Effector CD4-positive, alpha-beta T cell (primary cell): ENCODE results near the gene PRX.
"Not testable (repeated sequence)": the region's sequence is repeated elsewhere in the genome, so short reads cannot be mapped to it uniquely, and the experiment has no call there.

ENCODE experiments used
- DNase-seq: peaks from one replicate; pipeline ENCODE4 v3.0.0-alpha.2; 2020

Gene PRX

DNA sequence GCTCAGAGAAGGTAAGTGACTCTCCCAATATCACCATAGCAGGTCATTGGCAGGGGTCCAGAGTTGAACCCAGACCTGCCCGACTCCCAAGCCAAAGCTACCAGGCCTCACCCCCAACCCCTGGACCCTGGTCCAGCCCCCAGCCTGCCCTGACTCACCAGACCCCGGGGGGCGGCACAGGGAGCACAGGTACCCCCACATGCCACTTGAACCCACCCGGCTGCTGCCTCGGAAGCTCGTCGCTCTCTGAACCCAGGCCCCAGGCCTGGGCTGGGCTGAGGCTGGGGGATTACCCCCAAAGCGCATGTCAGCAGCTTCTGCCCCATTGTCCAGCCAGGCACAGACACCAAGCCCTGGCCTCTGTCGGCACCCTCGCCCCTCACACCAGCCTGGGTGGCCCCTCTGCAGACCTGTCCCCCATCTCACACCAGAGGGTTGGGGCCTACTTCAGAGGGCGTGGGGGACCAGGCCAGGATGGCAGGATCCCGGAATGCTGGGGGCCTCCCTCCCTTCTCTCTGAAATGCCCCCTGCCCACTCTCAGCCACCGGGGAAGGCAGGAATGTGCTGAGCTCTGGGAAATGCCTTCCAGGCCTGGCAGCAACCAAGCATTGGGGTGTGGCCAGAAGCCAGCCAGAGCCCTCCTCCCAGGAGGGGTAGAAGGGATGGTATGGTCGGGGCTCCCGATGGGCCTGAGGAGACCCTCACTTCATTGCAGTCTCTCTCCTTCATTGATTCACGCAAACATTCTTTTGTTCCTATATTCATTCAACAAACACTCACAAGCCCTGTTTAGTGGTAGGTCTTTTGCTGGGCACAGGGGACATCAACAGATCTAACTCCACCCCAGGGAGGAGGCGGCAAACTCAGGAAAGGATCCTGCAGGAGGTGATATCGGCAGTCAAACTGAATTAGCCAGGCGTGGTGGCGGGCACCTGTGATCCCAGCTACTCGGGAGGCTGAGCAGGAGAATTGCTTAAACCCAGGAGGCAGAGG lies 1.7 kb upstream of the PRX start:
- DNase-seq: no peak

DNA sequence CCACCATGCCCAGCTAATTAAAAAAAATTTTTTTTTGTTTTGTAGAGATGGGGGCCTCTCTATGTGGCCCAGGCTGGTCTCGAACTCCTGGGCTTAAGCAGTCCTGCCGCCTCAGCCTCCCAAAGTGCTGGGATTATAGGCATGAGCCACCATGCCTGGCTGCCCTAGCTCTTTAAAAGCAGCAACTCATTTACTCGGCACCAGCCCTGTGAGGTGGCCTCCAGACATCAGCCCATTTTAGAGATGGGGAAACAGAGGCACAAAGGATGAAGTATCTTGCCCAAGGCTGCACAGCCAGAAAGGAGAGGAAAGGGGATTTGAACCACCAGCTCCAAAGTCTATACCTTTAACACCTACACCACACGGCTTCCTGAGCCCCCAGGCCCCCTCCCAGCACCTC lies 312 bp downstream of the PRX start:
- DNase-seq: no peak

DNA sequence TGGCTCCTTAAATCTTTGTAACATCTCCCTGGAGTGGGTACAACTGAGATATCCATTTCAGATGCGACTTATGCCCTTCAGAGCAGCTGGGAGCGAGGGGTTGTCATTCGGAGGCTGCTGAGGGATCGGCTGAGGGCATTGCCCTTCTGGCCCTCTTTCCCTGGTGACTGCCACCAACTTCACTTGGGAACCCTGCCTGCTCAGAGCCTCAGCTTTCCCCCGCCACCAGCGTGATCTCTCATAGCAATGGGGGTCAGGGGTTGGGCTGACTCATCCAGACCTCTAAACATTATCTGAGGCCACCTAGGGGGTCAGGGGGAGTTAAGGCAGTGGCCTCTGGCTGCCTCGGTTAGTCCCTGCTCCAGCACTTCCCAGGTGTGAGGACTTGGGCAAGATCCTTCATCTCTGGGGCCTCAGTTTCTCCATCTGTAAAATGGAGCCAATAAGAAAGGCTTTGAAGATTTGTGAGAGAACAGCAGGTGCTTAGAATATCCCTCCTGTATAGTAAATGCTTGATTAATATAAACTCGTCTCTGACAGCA lies 1.1 kb downstream of the PRX start:
- no peak for DNase-seq

DNA sequence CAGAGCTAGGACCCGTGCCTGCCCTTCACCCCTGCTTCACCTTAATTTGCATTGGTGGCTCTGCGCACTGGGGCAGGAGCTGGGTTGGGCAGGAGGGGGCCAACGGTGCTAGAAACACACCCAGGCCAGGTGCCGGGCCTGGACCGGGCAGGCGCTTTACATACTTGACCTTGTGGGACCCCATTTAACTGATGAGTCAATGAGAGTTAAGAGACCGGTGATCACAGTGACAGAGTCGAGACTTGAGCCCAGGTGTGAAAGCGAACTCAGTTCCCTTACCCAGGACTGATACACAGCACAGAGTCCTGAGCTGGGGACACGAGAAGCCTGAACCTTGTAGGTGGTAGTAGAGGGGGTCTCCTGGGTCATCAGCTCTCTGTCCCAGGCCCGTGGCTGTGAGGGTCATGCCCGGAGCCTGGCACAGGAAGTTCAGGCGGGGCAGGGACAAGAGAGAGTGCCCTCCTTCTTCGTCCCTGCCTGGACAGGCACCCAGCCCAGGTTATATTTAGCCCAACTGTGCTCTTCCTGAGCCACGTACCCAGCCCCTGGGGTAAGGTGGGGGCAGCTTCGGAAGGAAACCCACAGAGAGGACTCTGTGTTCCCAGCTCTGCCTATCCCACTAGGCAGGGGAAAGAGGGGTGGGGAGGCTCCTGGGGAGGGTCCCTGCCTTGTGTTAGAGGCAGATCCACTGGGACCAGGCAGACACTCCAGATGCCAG lies 1.9 kb downstream of the PRX start:
- no peak for DNase-seq

DNA sequence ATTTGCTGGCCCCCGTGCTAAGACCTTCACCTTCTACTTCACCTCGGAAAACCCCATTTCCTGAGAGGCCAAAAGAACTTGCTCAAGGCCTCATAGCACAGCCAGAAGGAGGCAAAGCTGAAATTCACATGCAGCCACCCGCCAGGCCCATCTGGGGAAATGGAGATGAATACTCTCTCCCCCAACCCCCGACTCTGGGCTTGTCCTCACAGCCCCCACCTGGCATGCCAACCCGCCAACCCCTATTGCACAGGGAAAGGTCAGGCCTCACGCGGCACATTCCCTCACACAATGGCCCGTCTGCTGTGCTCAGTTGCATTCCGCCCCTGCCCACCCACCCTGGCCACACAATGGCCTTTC lies 3.2 kb downstream of the PRX start:
- DNase-seq: no peak

DNA sequence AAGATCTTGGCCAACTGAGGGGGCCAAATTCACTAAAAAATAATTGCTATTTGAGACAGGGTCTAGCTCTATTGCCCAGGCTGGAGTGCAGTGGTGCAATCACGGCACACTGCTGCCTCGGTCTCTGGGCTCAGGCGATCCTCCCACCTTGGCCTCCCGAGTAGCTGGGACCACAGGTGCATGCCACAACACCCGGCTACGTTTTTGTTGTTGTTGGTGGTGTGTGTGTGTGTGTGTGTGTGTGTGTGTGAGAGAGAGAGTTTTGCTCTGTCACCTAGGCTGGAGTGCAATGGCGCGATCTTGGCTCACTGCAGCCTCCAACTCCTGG lies 4.6 kb downstream of the PRX start:
- not testable (repeated sequence) for DNase-seq

DNA sequence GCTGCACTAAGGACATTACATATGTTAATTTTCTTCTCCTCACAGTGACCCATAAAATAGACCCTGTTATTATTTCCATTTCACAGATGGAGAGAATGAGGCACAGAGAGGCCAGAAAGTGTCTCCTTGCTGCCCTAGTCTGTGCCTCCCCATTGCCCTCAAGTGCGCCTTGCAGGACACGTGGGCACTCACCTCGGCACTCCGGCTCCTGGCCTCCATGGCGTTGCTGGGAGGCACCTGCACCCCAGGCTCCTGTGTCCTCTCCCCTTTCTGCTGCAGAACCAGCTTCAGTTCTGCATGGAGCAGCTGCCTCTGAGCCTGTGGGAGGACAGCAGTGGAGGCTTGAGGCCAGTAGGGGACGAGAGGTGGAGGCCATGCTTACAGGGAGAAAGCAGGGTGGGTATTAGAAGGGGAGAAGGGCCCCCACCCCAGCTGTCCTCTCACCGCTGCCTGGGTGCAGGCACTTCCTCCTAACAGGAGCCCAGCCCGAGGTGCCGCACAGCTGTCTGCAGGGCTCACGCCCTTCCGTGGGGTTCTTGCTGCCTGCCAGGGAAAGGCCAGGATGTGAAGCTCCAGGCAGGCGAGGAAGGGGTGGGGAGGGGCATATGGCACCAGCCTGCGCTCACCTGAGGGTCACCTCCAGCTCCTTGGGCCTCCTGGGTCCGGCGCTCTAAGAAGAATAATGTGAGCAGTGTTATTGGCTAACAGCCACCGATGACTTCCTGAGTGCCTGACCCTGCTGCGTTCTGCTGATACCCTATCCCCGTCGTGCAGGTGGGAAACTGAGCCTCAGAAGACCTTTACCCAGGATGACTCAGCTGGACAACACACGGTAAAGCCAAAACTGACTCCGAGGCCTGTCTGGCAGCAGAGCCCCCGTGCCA lies 5.2 kb downstream of the PRX start:
- no peak for DNase-seq

DNA sequence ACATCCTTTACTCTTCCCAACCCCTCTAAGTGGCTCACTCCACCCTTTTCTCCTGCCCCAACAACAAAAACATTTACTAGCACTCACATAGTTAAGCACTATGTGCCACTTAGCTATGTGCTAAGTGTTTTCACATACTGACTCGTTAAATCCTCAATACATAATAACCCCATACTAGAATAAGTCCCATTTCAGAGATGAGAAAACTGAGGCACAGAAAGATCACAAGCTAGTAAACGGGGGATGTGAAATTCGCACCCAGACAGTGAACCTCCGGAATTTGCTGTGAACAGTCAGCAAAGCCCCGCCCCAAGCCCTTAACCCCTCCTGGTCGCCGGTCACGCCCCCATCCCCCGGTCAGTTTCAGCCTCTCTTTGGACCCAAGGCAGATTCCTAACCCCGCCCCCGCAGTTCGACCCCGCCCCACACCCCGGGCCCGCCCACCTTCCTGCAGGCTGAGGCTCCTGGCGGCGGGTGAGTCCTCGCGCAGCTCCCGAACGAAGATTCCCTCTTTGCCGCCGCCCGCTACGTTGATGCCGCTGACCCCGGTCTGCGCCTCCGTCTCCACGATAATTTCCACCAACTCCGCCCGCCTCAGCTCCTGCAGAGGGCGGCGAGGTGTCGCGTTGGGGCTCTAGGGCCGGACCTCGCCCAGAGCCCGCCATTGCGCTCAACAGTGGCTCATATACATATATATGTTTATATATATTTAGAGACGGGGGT lies 9.8 kb downstream of the PRX start:
- DNase-seq: peak; percentile 61

DNA sequence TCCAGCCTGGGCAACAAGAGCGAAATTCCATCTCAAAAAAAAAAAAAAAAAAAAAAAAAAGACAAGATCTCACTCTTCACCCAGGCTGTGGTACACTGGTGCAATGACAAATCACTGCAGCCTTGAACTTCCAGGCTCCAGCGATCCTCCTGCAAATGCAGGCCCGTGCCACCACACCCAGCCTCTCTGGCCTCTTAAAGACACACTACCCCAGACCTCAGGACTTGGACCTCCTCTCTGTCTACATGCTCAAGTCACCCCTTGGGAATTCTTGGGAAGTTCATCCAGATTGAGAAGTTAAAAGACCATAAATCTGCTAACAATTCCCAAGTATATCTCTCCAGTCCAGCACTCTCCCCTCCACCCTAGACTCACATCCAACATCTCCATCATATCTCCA lies 12.6 kb downstream of the PRX start:
- no peak for DNase-seq

DNA sequence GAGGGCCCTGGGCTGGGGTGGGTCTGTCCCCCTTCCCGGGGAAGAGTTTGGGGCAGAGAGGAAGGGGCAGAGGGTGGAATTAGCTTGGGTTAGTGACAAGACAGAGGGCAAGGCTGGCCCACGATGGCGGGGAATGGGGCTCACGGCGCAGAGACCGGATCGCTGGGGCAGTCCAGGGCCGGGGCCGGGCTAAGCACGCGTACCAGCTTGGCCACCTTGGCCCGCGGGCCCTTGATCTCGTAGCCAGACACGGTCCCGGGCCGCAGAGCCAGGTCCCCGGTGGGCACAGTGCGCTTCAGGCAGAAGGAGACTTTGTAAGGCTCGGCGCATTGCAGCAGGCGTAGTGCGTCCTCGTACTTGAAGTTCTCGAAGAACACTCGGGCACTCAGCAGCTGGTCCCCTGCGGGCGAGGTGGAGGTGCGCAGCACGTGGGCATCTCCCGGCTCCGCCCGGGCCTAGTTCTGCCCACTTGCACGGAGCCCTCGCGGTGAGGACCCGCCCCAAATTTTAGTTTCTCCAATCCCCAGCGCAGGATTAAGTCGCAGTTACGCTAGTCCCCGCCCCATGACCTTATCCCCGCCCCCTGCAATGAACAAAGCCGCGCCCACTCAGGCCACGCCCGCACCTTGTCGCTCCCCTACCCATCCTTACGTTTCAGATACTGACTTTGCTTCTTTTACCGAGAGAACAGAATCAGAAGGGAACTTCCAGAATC lies 14.6 kb downstream of the PRX start:
- peak; percentile 28 for DNase-seq

DNA sequence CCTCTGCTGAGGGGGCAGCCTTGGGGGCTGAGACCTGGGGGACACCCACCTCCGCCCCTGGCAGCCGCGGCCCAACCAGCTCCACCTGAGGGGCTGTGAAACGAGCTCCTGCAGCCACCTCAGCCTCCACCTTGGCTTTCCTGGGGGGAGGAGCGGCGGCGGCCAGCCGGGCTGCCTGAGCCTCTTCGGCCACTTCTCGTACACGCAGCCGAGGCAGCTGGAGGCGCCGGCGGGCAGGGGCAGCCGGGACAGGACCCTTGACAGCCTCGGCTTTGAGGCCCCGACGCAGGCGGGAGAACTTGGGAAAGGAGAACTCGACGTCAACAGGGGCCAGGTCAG lies 15.6 kb downstream of the PRX start:
- no peak for DNase-seq

DNA sequence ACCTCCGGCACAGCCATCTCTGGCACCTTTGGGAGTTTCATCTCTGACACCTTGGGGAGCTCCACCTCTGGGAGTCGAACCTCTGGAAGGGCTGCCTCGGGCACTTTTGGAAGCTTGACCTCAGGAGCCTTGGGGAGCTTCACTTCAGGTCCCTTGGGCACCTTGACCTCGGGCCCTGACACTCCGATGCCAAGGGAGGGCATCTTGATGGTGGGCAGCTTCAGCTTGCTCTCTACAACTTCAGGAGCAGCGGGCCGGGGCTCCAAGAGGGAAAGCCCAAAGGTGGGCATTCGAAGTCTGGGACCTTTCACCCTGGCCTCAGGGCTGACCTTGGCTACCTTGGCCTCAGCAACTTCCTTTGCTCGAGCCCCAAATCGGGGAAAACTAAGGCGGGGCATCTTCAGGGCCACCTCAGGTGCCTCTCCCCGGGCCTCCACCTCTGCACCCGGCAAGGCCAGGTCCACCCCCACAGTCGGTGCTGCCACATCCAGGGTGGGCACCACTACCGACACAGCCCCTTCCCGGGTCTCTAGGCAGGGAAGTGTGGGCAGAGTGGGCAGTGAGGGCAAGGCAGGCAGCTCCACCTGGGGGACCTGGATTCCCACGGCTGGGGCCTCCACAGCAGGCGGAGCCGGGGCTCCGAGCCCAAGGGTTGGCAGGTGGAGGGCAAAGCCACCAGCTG lies 16.2 kb downstream of the PRX start:
- DNase-seq: no peak

DNA sequence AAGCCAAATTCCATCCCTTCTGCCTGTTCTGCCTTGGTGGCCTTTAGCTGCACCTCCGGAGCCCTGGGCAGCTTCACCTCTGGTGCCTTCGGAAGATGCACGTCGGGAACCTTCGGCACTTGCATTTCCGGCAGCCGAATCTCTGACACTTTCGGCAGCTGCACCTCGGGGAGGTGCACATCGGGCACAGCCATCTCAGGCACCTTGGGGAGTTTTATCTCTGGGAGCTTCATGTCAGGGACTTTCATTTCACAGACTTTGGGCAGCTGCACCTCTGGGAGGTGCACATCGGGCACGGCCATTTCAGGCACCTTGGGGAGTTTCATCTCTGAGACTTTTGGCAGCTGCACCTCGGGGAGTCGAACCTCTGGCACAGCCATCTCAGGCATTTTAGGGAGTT lies 17.2 kb downstream of the PRX start:
- DNase-seq: no peak

DNA sequence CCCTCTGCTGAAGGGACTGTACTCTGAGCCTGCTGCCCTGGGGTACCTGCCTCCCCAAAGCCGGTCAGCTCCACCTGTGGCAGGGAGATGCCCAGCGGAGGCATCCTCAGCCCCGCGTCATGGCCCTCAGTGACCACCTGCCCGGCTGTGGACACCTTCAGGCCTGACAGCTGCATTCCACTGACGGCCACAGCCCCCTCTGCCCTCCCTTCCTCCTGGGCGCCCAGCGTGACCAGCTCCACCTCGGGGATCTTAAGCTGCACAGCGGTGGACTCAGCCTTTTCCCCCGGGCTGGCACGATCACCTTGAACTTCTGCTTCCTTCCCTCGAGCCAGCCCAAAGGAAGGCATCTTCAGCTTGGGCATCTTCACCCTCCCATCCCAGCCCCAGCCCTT lies 18.4 kb downstream of the PRX start:
- no peak for DNase-seq

DNA sequence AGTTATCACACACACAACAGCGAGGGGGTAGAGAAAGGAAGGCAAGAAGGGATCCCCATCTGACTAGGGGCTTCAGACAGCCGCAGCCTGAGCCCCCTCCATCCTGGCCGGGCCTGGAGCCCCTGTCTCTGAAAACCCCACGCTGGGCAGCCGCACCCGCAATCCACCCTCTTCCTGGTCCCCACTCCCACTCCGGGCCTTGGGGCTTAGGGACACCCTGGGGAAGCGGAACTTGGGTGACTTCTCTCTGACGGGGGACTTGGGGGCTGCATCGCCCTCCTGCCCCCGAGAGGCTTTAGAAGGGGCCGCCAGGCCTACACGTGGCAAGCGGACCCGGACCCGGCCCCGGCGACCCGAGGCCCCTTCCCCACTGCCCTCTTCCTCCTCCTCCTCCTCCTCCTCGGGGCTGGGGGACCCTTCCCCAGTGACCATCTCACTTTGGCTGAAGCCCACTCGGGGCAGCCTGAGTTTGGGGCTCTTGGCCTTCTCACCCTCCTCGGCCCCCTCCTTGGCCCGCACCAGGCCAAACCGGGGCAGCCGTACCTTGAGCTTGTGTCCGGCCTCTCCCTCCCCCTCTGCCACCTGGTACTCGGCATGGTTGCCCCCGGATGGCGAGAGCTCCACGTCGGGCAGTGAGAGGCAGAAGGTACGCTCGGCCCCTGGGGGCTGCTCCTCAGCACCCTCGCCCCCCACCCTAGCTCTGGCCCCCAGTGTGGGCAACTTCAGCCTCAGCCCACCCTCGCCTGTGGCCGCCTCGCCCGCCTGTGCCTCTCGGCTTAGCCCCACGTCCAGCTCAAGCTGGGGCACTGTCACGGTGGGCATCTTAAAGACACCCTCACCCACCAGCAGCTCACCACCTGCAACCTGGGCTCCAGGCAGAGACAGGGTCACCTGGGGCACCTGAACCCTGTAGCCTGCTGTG lies 19.0 kb downstream of the PRX start:
- no peak for DNase-seq

DNA sequence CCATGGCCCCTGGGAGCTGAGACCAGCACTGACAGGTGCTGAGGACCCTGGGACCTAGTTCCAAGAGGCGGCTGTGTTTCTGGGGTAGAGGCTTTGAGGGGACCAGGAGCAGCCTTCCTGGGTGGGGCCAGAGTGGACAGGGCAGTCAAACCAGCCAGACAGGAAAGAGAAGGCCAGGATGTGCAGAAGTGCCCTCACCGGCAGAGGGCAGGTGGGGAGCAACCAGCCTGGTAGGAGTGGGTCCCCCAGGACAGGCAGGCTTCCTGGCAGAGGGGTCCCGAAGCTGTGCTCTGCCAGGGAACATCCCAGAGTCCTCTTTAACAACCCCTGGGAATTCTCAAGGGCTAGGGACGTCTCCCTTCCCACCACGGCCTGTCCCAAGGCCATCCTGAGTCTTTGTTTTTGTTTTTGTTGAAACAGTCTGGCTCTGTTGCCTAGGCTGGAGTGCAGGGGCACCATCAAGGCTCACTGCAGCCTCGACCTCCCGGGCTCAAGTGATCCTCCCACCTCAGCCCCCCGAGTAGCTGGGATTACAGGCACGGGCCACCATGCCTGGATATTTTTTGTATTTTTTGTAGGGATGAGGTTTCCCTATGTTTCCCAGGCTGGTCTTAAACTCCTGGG lies 20.2 kb downstream of the PRX start:
- DNase-seq: no peak

DNA sequence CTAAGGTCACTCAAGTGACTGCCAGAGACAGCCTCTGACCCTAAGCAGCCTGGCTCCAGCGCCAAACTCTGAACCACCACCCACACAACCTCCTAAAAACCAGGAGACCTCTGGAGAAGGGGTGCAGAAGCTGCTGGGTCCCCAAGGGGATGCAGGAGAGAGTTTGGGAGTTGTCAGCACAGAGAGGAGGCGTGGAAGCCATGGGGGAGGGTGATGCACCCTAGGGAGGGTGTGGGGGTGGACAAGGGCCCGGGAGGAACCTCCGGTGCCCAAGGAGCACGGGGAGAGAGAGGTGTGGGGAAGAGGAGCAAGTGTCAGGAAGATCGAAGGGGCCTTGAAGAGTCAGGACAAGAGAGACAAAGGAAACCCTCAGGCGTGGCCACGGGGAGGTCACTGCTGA lies 21.1 kb downstream of the PRX start:
- DNase-seq: no peak

DNA sequence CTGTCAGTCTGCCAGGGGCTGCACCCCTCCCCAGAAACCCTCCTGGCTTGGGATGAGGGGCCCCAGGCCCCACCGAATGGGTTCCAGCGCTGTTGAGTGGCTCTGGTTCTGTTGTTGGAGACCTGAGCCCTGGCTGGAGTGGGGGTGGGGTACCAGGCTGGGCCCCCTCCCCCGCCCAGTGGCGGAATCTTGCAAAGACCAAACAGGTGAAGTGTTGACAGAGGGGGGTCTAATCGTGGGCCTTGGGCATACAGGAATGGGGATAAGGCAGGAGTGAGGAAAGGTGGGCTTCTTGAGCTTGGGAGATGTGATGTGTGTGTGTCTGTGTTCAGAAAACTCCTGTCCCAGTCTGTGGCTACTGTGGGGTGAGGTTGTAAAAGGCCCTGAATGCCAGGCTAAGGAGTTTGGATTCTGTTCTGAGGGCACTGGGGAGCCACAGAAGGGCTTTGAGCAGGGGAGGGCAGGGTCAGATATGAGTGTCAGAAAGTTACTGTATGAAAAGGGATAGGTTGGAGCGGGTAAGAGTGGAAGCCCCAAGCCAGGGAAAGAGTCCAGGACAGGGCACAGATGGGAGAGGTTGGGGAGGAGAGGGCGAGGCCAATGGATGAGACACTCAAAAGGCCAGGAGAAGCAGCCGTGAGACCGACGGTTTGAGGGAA lies 23.0 kb downstream of the PRX start, which contains the start of gene HIPK4:
Gene HIPK4 (minus strand): TSS at position 98 of the 659 bp plus-strand sequence. CDS start 279 bp downstream, outside the sequence.
- DNase-seq: no peak
